ENCODE data around the gene C5orf63. TPM values are rescaled to one million over a fixed set of nuclear protein-coding genes. Genes with fewer than 3 reads are reported as not detected.
"Not testable (repeated sequence)": the region's sequence is repeated elsewhere in the genome, so short reads cannot be mapped to it uniquely, and the experiment has no call there.

The C5orf63 gene
- total RNA-seq: 1 to 10 TPM; 8.2 to 9.2 TPM

DNA sequence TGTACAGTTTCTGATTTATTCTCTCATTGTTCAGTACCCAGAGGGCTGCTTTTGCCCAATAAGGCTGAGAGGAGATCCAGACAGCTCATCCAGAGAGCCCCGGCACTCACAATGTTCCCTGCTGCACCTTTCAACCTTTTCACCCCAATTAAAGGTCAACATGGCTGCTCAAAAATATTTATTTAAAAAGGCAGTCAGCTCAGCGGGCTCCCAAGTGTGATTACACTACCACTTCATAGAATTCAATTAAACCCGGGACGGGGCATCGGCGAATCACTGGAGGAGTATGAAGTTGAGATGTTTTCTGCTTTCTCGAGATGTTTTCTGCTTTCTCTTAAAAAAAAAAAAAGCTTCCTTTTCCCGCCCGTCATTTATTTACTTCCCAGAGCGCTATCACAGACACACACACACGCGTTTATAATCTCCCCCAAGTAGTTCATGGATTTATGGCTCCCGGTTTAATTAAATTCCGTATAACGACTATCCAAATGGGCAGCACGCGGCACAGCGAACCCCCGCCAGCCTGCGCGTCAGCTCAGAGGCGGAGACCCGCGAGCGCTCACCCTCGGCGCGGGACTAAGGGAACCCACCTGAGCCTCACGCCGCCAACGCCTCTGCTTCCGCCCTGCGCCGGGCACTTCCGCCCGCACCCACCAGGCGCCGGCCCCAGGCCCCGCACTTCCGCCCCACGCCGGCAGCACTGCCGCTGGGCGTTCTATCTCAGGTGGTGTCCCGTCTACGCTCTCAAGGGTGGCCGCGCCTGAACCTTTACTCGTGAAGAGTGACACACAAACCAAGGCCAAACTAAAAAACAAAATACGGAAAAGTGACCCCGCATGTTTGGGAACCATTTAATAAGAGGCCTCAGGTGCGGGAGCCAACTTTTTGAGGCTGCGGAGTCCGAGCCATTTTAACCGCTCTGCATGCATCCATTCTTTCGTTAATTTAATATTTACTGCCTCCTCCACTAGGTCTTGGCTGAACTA is at the start of gene C5orf63:
Gene C5orf63, minus strand, starts transcription at position 642 of the 986 bp plus-strand sequence. CDS start 14,507 bp downstream, outside the sequence.
- POLR2A ChIA-PET: interaction anchor here (0.5 to 1.3 kb wide), 4 partner anchors 42 to 359 kb away, joined by 3 to 7 read pairs (median 3); no protein-coding TSS in a partner anchor
- CTCF ChIA-PET: interaction anchor here (0.6 to 1.3 kb wide), 5 partner anchors 129 to 415 kb away, joined by 3 read pairs; no protein-coding TSS in a partner anchor

DNA sequence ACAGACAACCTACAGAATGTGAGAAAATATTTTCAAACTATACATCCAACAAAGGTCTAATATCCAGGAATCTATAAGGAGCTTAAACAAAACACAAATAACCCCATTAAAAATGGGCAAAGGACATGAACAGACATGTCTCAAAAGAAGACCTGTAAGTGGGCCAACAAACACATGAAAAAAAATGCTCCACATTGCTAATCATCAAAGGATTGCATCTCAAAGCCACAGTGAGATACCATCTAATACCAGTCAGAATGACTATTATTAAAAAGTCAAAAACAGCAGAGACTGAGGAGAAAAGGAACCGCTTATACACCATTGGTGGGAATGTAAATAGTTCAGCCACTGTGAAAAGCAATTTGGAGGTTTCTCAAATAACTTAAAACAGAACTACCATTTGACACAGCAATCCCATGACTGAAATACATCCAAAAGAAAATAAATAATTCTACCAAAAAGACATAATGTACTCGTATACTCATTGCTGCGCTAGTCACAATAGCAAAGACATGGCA is 39.1 kb upstream of the C5orf63 start:
- ChIA-PET CTCF (no interaction called here), POLR2A (no interaction called here)

DNA sequence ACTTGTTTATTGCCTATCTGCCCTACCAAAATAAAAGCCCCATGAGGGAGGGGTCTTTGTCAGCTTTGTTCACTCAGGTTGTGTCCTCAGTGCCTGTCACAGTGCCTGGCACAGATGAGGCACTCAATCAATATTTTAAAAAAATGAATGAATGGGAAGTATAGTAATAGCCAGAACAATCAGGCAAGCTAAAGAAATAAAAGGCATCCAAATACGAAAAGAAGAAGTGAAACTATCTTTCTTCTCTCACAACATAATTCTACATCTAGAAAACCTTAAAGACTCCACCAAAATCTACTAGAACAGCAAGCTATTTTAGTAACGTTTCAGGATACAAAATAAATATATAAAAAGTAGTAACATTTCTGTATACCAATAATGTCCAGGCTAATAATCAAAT is 37.8 kb upstream of the C5orf63 start:
- ChIA-PET POLR2A (no interaction called here), CTCF (no interaction called here)

DNA sequence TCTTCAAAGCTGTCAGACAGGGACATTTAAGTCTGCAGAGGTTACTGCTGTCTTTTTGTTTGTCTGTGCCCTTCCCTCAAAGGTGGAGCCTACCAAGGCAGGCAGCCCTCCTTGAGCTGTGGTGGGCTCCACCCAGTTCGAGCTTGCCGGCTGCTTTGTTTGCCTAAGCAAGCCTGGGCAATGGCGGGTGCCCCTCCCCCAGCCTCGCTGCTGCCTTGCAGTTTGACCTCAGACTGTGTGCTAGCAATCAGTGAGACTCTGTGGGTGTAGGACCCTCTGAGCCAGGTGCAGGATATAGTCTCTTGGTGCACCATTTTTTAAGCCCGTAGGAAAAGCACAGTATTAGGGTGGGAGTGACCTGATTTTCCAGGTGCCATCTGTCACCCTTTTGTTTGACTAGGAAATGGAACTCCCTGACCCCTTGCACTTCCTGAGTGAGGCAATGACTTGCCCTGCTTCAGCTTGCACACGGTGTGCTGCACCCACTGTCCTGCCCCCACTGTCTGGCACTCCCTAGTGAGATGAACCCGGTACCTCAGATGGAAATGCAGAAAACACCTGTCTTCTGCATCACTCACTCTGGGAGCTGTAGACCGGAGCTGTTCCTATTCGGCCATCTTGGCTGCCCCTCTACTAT is 35.4 kb upstream of the C5orf63 start:
- CTCF ChIA-PET, POLR2A ChIA-PET: not testable (repeated sequence)

DNA sequence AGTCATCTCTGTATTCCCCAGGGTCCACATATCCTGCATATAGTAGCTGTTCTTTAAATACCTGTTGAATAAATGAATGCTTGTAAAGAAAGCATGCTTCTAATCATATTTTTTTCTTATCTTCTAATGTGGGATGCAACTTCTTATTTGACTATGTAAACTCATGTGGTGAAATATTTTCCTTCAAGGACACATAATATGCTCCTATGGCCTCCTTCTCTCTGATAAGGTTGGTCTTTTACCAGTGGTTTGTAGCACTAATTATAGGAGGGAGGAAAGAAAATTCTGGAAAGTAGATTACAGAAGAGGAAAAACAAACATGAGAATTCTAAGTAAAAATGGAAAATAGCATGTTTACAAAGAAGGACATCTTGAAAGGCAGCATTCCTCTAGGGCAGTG is 28.6 kb upstream of the C5orf63 start:
- POLR2A ChIA-PET: no interaction called here
- CTCF ChIA-PET: no interaction called here

DNA sequence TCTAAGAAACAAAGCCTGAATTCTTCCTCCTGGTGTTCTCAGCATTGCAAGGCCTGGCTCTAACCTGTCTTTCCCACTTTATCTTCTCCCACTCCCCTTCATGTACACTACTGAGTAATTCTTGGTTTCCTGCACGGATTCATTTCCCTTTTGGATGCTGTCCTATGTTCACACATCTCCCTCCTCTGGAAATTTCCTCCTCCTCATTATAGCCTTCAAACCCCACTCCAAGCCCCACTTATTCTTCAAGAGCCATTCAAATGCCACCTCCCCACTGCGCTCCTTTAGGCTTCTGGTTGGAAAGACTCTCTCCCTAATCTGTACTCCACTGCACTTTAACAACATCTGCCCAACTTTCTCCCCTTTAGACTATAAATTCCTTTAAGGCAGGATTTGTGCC is 28.2 kb upstream of the C5orf63 start:
- CTCF ChIA-PET: no interaction called here

DNA sequence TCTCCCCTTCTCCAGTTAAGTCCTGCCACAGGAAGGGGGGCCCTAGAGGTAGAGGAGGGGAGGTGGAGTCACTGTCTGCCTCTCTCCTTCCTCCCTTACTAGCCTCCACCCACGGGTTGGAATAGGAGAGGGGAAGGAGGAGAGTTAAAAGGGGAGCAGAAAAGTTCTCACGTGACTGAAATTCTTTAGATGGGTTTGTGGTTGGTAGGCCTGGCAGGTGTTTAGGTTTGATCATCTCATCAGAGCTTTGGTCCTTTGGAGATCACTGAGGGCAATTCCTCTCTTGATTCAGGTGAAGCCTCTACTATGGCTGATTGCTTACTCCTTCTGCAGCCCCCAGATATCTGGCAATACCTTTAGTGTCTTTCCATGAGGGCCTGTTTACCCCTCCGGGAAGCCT is 24.9 kb upstream of the C5orf63 start:
- CTCF ChIA-PET: no interaction called here
- POLR2A ChIA-PET: no interaction called here

More for the DNA sequence above, 28.2 kb upstream of the C5orf63 start:
- POLR2A ChIA-PET: no interaction called here

DNA sequence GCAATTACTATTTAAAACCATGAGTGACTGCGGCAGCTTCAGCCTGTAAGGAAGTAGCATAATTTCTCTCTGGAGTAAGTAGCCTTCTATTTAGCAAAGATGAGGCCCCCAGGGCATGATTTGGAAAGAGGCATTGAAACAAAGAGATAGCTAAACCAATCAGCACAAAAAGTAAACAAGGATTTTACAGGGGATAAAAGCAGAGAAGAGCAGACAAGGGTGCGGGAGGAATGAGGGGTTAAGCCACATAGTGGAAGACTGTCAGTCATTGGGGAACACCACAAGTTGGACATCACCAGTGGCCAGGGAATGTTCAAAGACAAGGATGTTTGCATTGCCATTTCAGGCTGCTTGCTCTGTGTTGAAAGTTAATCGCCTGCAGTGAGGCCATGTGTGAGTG is 24.0 kb upstream of the C5orf63 start:
- ChIA-PET CTCF (no interaction called here), POLR2A (no interaction called here)

DNA sequence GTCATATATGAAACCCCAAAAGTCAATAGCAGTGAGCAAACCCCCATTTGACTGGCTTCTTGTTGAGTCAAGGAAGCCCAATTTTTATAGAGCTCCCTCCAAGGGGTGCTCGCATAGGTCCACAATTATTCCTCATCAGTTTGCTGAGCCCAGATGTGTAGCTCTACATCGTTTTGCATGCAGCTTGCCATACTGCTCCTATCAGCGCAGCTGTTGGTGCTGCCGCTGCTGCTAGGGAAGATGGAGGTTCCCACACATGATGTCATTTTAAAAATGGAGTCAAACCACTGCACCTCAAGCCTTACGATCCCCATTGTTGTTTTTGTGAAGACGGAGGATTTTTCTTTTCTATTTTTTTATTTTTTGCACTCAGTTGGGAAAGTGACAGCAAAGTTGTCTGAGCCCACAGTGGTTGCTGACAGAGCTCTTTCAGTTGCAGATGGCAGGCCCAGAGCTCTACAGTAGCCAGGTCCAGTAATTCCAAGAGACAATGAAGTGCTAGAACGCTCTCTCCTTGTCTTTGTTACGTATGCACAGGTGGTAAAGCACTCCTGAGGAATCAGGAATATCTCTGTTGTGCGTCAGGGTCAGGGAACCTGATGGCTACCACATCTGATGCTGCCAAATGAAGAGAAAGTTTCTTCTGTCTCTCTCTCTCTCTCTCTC is 23.2 kb upstream of the C5orf63 start:
- CTCF ChIA-PET: no interaction called here
- POLR2A ChIA-PET: no interaction called here

DNA sequence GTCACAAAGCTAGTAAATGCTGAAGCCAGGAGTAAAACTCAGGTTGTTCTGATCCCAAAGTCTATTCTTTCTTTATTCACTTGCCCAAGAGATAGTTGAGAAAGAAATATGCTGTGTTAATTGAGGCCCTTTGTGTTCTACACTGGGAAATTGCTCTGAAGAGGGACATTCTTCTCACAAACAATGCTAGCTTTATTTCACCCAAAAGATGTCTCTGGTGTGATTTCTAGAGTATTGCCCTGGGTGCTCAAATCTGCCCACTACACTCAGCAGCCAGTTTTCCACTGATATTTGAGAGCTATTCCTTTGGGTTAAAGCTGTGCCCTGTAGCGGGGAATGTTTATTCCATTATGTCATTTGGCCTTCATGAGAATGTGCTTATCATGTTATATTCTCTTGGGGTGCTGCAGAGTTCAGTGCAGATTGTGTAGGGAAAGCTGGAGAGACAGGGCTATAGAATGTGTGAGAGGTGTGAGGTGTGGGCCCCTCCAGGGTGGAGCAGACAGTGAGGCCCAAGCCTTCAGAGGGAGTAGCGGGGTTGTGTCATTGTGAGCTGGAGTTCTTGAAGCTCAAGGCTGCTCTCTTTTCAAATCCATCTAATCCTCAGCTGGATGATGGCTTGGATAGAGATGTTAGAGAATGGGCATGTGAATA is 21.0 kb upstream of the C5orf63 start:
- ChIA-PET POLR2A (no interaction called here), CTCF (no interaction called here)

DNA sequence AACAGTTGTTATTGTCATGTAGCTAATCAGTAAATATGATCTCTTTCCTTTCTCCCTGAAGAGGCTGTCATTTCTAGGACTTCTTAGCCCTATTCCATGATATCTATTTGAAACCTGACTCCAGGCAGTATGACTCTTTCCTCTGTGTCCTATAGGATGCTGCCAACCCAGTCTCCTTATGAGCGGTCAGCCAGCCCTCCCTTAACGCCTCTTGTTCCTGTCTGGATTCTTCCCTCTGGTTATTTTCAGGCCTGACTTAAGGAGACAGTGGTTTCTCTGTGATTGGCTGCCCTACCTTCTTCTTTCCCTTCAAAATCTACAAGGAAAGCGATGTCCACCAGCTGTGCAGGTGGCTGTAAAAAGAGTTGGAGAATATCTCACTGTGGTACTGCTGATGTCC is 19.4 kb upstream of the C5orf63 start:
- ChIA-PET POLR2A (no interaction called here), CTCF (no interaction called here)

DNA sequence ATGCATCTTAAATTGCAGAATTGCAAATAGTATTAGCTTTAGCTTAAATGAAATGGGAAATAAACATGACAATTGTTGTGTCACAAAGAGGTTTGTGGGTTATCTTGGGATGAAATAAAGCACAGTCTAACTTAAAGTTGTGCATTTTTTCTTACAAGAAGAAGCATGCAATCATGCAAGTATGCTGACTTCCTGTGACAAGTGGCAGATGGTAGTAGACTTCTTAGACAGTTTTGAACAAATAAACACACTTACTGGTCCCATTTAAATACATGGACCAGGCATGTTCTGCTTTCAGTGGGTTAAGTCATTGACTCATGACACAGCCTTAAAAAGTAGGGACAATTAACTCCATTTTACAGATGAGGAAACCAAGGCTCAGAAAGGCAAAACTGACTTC is 15.9 kb upstream of the C5orf63 start:
- CTCF ChIA-PET: no interaction called here

DNA sequence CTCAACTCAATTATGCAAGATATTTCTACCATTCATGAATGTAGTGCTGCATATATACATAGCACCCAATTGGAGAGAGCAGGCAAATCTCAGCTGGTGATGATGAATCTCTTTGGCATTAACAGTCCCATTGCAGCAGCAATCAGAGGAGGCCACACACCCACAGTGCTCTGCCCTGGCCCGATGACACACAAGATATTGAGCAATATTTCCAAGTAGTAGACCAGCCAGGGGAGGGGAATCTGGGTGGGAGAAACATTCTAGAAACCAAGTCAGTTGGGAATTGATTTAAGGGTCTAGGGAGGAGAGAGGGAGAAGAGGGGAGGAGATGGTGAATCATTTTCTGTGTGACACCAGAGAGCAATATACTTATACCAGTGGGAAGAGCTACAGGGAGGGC is 14.9 kb upstream of the C5orf63 start:
- CTCF ChIA-PET: no interaction called here

More for the DNA sequence above, 15.9 kb upstream of the C5orf63 start:
- POLR2A ChIA-PET: no interaction called here

DNA sequence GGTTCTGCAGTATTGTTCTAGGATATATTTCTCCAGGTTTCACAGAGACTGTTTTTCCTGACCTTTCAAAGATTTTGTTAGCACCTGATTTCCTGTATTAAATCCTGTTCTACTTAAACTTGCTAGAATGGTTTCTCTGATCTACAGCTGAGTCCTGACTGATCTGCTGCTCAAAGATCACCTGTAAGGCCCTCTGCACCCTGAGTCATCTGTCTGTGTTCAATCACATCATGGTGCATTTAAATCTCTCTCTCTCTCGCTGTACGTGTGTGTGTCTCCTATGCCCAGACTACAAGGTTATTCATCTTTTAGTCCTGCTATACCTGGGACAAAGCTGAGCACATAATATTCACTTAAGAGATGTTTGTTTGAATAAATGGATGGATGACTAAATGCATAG is 13.3 kb upstream of the C5orf63 start:
- POLR2A ChIA-PET: no interaction called here
- CTCF ChIA-PET: interaction anchor here (1.1 kb wide), 1 partner anchor 17 kb away, joined by 3 read pairs; no protein-coding TSS in a partner anchor

More for the DNA sequence above, 14.9 kb upstream of the C5orf63 start:
- POLR2A ChIA-PET: no interaction called here

DNA sequence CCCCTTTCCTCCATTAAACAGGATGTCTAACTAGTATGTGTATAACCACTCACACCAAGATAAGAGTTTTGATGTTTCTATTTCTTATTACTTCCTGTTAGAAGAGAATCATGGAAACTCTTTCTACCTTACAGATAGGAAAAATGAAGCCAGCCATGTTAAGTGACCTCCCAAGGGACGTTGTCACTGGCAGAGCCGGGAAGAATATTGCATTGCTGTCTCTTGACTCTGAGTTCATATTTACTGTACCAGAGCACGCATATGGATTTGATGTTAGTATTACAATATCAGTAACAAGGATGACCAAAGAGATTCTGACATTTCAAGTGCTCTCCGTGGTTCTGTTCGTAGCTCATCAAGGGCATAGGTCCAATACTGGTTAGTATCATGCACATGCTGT is 12.5 kb upstream of the C5orf63 start:
- CTCF ChIA-PET: interaction anchor here (0.5 kb wide), 1 partner anchor 553 kb away, joined by 4 read pairs; no protein-coding TSS in a partner anchor
- POLR2A ChIA-PET: no interaction called here

DNA sequence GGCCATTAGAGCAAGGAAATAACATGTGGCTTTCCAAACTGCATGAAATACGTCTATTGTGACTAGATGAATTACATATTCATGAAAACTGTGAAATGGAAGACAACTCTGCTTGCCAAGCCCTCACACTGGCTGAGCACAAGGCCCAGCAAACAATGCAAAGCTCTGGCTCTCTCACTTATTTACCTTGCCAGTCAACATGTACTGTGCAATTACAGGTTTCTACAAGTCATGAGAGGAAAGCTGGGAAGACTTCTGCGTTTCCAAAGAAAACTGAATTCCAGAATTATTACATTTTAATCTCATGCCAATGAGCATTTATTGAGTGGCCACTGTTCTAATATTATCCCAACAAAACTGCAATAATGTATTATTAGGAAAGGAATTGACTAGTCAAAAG is 12.1 kb upstream of the C5orf63 start:
- CTCF ChIA-PET: interaction anchor here (0.5 kb wide), 1 partner anchor 553 kb away, joined by 4 read pairs; no protein-coding TSS in a partner anchor
- POLR2A ChIA-PET: no interaction called here

DNA sequence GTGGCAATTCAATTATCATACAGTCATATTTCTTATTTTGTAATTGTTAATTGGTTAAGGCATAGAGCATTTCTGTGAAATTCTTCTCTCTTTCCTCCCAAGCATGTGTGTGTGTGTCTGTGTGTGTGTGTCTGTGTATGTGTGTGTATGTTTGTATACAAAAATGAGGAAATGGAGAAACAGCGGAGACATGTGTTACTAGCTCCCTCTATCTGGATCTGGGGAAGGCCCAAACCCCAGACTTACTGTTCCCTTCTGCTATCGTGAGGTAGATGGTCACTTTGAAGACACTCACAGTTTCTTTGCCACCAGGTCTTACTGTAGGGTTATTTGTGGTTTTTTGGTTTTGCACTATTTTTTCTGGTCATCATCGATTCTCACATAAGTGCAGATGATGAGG is 11.4 kb upstream of the C5orf63 start:
- ChIA-PET CTCF (no interaction called here), POLR2A (no interaction called here)

DNA sequence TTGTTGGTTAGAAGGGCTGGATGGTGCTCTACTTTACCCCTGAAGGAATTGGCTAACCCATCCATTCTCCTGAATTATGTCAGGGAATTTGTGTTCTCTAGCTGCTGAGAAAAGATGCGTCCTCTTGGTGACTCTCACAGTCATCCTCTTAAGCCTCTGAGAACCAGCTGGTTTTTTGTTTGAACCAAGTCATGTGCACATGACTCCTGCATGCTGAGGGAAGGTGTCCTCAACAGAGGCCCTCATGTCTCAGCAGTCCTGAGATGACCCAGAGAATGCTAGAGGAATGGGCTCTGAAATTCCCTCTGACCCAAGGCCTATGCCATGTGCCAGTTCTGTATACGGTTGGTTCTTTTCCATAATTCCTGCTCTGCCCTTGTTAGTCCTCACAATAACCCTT is 10.4 kb upstream of the C5orf63 start:
- ChIA-PET POLR2A (no interaction called here), CTCF (no interaction called here)

DNA sequence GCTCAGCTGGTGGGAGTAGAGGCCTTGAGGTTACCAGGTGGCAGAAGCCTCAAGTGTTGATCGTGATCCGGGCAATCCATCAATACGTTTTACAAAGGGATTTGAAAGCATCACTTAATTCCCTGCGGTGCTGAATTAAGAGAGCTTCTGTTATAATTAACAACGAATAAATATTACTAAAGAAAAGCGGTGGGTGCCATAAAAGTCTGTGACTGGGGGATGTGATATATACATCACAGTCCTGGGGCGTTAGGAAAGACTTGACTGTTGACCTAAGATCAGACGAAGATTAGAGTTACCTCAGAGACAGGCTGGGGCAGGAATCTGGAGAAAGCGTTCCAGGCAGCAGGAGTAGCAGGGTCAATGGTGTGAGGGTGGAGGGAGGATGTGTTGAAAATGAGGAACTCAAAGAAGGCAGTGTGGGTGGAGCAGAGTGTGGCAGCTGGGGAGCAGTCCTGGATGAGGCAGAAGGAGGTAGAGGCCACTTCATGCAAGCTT is 6.7 kb upstream of the C5orf63 start:
- ChIA-PET POLR2A (no interaction called here), CTCF (no interaction called here)

DNA sequence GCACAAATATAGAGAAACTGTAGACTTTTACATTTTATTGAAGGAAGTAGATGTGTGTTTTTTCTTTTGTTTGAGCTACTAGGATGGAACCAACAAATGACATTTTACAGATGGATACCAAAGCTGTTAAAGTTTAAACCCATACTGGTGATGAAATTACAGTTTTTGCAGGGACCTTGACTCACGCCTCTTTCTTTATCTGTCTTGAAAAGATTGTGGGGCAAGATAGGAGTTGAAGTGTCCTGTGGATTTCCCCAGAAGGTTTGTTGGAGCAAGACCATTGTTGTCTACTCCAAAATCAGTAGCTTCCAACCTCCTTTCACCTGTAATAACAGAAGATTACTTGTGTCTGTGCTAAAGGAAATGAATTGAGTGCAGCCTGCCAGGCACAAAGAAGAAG is 4.1 kb upstream of the C5orf63 start:
- CTCF ChIA-PET: no interaction called here
- POLR2A ChIA-PET: no interaction called here

Data from activated CD8-positive, alpha-beta memory T cell treated with anti-CD3 and anti-CD28 coated beads for 36 hours (primary cell).